T47D (cell line): ENCODE measurements around the gene HMMR.

Experiments
- DNase-seq, 2 experiments: peaks; one replicate each; pipeline versions ENCODE4 v3.0.0 to v3.0.0-alpha.2; 2011 to 2012; ENCODE audit warnings: low read depth in 1 of 2, low spot score in 1 of 2
- JUND ChIP-seq: IDR thresholded peaks from 2 replicates; pipeline ENCODE4 v1.6.1; 2012; ENCODE audit warnings: low read depth
- in situ Hi-C: cut with HindIII; loops from 2 replicates; pipeline ENCODE4 v1.10.0; 2016; ENCODE audit warnings: low sequenced_read_pairs, low pct_unique_long_range_greater_than_20kb

HMMR gene

GRCh38 chr5:163473635-163474243, 13.3 kb downstream of the HMMR start:
- DNase-seq = no peak
- TF ChIP-seq JUND = no peak
- in situ Hi-C loops = no loop called here

GRCh38 chr5:163475411-163475810, 15.0 kb downstream of the HMMR start:
- DNase-seq = no peak
- in situ Hi-C loops = no loop called here
- TF ChIP-seq JUND = no peak

GRCh38 chr5:163478126-163478981, 17.9 kb downstream of the HMMR start:
- in situ Hi-C loops = no loop called here
- TF ChIP-seq JUND = no peak
- DNase-seq = no peak

- DNase-seq = no peak
- in situ Hi-C loops = no loop called here
- no peak for TF ChIP-seq JUND
Observed at GRCh38 chr5:163478982-163479271, 18.5 kb downstream of the HMMR start.

- in situ Hi-C loops = no loop called here
- peak in 1 of 2 experiments; percentile 57 for DNase-seq
- no peak for TF ChIP-seq JUND
Observed at GRCh38 chr5:163489055-163489744, 28.8 kb downstream of the HMMR start.

- in situ Hi-C loops = no loop called here
- TF ChIP-seq JUND = no peak
- DNase-seq = no peak
Observed at GRCh38 chr5:163489745-163490075, 29.3 kb downstream of the HMMR start.

- in situ Hi-C loops = no loop called here
- TF ChIP-seq JUND = no peak
- no peak for DNase-seq
Observed at GRCh38 chr5:163496286-163496685, 35.9 kb downstream of the HMMR start.

GRCh38 chr5:163497315-163497714, 36.9 kb downstream of the HMMR start:
- DNase-seq = no peak
- in situ Hi-C loops = no loop called here
- TF ChIP-seq JUND = no peak

GRCh38 chr5:163498886-163499285, 38.5 kb downstream of the HMMR start:
- TF ChIP-seq JUND = no peak
- in situ Hi-C loops = no loop called here
- DNase-seq = no peak

GRCh38 chr5:163502521-163502920, 42.1 kb downstream of the HMMR start:
- no peak for DNase-seq
- in situ Hi-C loops = no loop called here
- no peak for TF ChIP-seq JUND

GRCh38 chr5:163503106-163504078, 43.0 kb downstream of the HMMR start:
- in situ Hi-C loops = no loop called here
- TF ChIP-seq JUND = no peak
- DNase-seq = peak; percentile 51 to 84
